IPS-11a (cell line): ENCODE data around the gene DIAPH3.

Experiments used
- H3K4me3 ChIP-seq: one replicate; pipeline ENCODE4 v1.5.1; 2013; ENCODE audit warnings: low read depth, low read length, control low read depth

Gene DIAPH3

GRCh38 chr13:59643906-59644626 lies 519.7 kb downstream of the DIAPH3 start:
- no peak overlapping the region for H3K4me3 ChIP-seq

DNA sequence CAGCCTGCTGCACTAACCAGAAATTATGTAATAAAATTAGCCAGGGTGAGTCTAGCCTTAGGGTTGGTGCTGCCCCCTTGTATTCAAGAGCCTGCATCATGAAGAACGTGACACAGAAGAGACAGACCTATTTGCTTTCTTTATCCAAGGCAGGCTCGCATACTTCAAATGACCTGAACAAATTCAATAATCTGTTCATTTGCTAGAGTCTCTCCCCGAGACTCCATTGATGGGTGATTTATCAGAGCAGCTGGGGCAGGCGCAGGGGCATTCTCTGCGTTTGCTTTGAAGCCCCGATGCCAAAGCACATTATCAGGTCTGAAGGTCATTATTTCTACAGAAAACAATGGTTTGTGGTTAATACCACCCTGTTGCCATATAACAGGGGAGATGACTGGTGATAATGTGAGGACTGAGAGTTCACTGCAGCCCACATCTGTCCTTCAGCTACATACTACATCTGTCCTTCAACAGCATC lies 520.3 kb downstream of the DIAPH3 start:
- no peak overlapping the region for H3K4me3 ChIP-seq

GRCh38 chr13:59641817-59642216 lies 521.9 kb downstream of the DIAPH3 start:
- no peak overlapping the region for H3K4me3 ChIP-seq

DNA sequence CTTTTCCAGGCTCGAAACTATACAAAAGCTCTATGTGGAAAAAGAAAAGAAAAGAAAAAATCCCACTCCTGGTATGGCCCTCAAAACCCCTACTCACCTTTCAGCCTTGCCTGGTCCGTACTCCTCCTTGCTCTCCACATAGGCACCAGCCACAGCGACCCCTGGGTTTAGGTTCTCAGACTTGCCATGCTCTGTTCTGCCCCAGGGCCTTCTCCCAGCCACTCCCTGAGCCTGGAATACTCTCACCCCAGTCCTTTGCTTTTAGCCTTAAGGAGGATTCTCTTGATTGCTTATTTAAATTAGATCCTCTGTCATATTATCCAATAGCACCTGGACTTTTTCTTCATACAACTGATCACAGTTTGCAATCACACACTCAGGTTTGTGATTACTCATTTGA lies 522.5 kb downstream of the DIAPH3 start:
- no peak overlapping the region for H3K4me3 ChIP-seq

GRCh38 chr13:59638404-59638803 lies 525.3 kb downstream of the DIAPH3 start:
- no peak overlapping the region for H3K4me3 ChIP-seq

- H3K4me3 ChIP-seq: no peak overlapping the region
Observed at GRCh38 chr13:59635589-59635988, 528.1 kb downstream of the DIAPH3 start.

DNA sequence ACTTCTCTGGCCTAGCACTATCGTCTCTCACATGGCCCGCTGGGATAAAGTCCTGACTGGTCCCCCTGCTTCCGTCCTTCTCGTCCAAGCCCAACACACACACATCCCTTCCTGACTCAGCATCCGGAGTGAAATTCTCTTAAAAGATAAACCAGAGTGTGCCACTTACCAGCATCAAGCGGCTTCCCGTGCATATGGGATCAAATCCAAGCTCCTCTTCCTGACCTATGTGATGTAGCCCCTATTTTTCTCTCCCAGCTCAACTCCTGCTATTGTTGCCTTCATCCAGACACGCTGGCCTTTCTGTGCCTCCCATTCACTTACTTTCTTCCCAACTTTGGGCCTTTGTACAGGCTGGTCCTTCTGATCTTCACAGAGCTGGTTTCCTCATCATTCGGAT lies 530.4 kb downstream of the DIAPH3 start:
- H3K4me3 ChIP-seq: no peak overlapping the region

GRCh38 chr13:59631271-59631670 lies 532.5 kb downstream of the DIAPH3 start:
- H3K4me3 ChIP-seq: no peak overlapping the region

- no peak overlapping the region for H3K4me3 ChIP-seq
Observed at GRCh38 chr13:59625111-59625510, 538.6 kb downstream of the DIAPH3 start.

DNA sequence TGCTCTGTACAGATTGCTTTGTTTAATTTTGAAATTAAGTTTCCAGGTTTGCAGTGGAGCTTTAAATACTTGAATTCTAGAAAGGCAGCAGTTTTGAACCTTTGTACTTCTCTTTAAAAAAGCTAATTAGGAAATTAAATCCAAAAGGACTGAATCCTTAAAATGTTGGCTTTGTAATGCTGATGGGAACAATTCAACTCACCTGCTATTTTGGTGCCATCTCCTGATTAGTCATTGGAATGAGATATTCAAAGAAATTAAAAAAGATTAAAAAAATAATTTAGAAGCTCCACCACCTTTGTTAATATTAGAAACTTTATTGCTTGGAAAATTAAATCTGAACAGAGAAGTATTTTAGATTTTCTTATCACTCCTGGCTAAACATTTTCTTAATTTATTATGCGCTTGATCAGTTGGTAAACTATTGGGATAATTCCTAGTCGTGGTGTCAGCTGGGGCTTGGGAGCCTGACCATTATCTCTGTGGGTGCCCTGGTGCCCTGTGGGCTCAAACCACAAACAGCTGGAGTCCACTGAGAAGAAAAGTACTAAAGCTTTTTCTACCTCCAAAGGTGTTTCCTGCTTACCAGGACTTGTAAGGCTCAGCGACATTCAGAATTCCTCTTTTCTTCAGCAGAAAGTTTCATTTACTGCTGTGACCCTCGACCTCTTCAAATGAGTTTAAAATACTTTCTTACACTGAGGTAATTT lies 540.4 kb downstream of the DIAPH3 start:
- H3K4me3 ChIP-seq: no peak overlapping the region

GRCh38 chr13:59621773-59622172 lies 542.0 kb downstream of the DIAPH3 start:
- H3K4me3 ChIP-seq: no peak overlapping the region
